Right lobe of liver (tissue), 6 donors: Measurements from ENCODE around the gene SSB. TPM values are rescaled to one million over a fixed set of nuclear protein-coding genes. Genes with fewer than 3 reads are reported as not detected.
"Not testable (repeated sequence)": the region's sequence is repeated elsewhere in the genome, so short reads cannot be mapped to it uniquely, and the experiment has no call there.

ENCODE experiments used
- ATAC-seq, 4 donors: fragments of 200-7000 bp; cut with Tn5 transposase; one replicate each; pipeline ENCODE4 v1.9.1; 2020; ENCODE audit warnings: mild to moderate bottlenecking in 4 of 4, moderate library complexity in 4 of 4
- DNase-seq, 3 donors: peaks; one replicate each; pipeline ENCODE4 v3.0.0-alpha.2; 2020
- H3K27ac ChIP-seq, 3 donors: fragments of 200-600 bp; one replicate each; pipeline ENCODE4 v1.8.0; 2022
- H3K27me3 ChIP-seq, 2 donors: fragments of 200-600 bp; one replicate each; pipeline ENCODE4 v1.8.0; 2022
- H3K36me3 ChIP-seq, 4 donors: fragments of 200-600 bp; sonication (generic) in 1 of 4; one replicate each; pipeline versions ENCODE4 v1.5.1 to v1.8.0; 2017 to 2022; ENCODE audit warnings: control low read depth in 1 of 4
- H3K4me1 ChIP-seq, 4 donors: fragments of 200-600 bp; sonication (generic) in 1 of 4; one replicate each; pipeline versions ENCODE4 v1.5.1 to v1.8.0; 2017 to 2022; ENCODE audit warnings: control low read depth in 1 of 4
- H3K4me3 ChIP-seq, 3 donors: fragments of 200-600 bp; one replicate each; pipeline ENCODE4 v1.8.0; 2022
- H3K9me3 ChIP-seq, 4 donors: fragments of 200-600 bp; sonication (generic) in 1 of 4; one replicate each; pipeline versions ENCODE4 v1.5.1 to v1.8.0; 2017 to 2022; ENCODE audit warnings: control low read depth in 1 of 4
- POLR2A ChIP-seq: fragments of 450-650 bp; IDR thresholded peaks from one replicate; pipeline ENCODE4 v1.6.1; 2017; ENCODE audit warnings: antibody characterized with exemption, mild to moderate bottlenecking
- WGBS: methylation state at CpG from one replicate; pipeline ENCODE4 v1.1.6; 2018; ENCODE audit warnings: low coverage, low lambda C conversion rate; ENCODE audit not compliant: insufficient coverage; ENCODE audit errors: missing lambda C conversion rate; 5-methylcytosine and 5-hydroxymethylcytosine counted together
- intact Hi-C, 2 donors: fragments of 100-400 bp; cut with DNase I; formaldehyde crosslinking; loops; one replicate each; pipeline versions ENCODE4 v1.11.2 to v1.14.1; 2022
- total RNA-seq, 6 experiments: library from RNA; depleted of rRNA in 2 of 6; stranded (reverse); fragments of >200 nt in 2 of 6; fragmentation: NEBNext Ultra II Directional in 3 of 6; extraction: Animal tissue kit (Norgen Biotek cat#: 25700) in 3 of 6; gene quantifications; one replicate each; pipeline versions ENCODE4 v1.1.0 to v1.2.4, GENCODE V29; 2016 to 2023
- TF ChIP-seq, protein P1 (sequence below), 4 donors: fragments of 200-600 bp in 3 of 4; fragments of 450-650 bp in 1 of 4; IDR thresholded peaks; one replicate each; pipeline versions ENCODE4 v1.5.1 to v1.8.0; 2016 to 2022; ENCODE audit warnings: antibody characterized with exemption in 4 of 4, mild to moderate bottlenecking in 2 of 4
- donor health status: DM: no; HTN: yes; CAD: no.
- donor health status: DM: no; HTN: no; CAD: no.
- donor health status: DM: no; HTN: no; CAD: no.
- donor health status: DM: no; HTN: yes; CAD: no.
- donor health status: DM: no; HTN: yes; CAD: no.

Gene SSB
- total RNA-seq, 6 experiments from 2014 or later, result 16.5 to 41.3 (median 33.2) TPM

DNA sequence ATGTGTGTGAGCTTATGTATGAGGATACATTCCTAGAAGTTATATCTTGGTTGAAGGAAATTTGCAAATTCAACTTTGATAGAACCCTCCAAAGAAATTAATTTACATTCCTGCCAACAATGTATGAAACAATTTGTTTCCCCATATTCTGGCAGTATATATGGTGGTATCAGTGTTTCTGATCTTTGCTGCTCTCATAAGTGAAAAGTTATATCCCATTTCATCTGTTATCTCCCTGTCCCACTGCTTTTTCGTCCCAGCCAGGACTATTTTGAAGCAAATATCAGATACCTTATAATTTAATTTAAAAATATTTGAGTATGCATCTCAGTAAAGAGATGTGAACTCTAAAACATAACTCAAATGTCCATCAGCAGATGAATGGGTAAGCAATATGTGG lies 35.7 kb downstream of the SSB start:
- no peak for TF ChIP-seq POLR2A
- TF ChIP-seq, protein P1, sequence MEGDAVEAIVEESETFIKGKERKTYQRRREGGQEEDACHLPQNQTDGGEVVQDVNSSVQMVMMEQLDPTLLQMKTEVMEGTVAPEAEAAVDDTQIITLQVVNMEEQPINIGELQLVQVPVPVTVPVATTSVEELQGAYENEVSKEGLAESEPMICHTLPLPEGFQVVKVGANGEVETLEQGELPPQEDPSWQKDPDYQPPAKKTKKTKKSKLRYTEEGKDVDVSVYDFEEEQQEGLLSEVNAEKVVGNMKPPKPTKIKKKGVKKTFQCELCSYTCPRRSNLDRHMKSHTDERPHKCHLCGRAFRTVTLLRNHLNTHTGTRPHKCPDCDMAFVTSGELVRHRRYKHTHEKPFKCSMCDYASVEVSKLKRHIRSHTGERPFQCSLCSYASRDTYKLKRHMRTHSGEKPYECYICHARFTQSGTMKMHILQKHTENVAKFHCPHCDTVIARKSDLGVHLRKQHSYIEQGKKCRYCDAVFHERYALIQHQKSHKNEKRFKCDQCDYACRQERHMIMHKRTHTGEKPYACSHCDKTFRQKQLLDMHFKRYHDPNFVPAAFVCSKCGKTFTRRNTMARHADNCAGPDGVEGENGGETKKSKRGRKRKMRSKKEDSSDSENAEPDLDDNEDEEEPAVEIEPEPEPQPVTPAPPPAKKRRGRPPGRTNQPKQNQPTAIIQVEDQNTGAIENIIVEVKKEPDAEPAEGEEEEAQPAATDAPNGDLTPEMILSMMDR (IDR thresholded peaks at IDR 0.05), result no peak
- Histone ChIP-seq H3K27me3 (no peaks in the 10 kb centered on the region), H3K4me1 (peaks cover 0 to 22% (median 5%) of the 10 kb centered on the region in 4 donors), H3K27ac (no peak overlapping the region), H3K9me3 (no peaks in the 10 kb centered on the region), H3K4me3 (no peak overlapping the region), H3K36me3 (no peaks in the 10 kb centered on the region)
- intact Hi-C loops, result no loop called here
- DNase-seq, result no peak
- WGBS, result 71% methylated on average over 1 of the region's 1 CpG
- no peak for ATAC-seq

DNA sequence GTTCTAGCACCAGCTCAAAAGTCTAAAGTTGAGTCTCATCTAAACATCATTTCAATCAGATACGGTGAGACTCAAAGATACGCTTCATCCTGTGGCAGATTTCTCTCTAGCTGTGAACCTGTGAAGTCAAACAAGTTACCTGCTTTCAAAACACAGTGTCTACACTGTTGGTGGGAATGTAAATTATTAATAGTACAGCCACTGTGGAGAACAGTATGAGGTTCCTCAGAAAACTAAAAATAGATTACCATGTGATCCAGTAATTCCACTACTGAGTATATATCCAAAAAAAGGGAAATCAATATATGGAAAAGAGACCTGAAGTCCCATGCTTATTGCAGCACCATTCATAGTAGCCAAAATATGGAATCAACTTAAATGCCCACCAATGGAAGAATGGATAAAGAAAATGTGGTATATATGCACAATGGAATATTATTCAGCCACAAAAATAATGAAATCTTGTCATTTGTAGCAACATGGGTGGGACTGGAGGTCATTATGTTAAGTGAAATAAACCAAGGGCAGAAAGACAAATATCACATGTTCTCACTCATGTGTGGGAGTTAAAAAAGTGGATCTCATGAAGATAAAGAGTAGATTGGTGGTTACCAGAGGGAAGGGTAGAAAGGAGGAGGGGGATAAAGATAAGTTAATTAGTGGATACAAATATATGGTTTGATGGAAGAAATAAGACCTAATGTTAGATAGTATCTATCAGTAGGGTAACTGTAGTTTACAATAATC lies 40.2 kb downstream of the SSB start:
- Histone ChIP-seq H3K4me1 (peaks cover 0 to 17% (median 5%) of the 10 kb centered on the region in 4 donors), H3K4me3 (no peak overlapping the region), H3K27me3 (no peaks in the 10 kb centered on the region), H3K27ac (no peak overlapping the region), H3K9me3 (no peaks in the 10 kb centered on the region), H3K36me3 (no peaks in the 10 kb centered on the region)
- TF ChIP-seq, protein P1 (IDR thresholded peaks at IDR 0.05), result no peak
- no peak for TF ChIP-seq POLR2A
- intact Hi-C loops, result no loop called here
- DNase-seq (no peak), ATAC-seq (peak; percentile 23 to 75 (median 55))
- WGBS, result 81% methylated on average over 2 of the region's 2 CpGs

DNA sequence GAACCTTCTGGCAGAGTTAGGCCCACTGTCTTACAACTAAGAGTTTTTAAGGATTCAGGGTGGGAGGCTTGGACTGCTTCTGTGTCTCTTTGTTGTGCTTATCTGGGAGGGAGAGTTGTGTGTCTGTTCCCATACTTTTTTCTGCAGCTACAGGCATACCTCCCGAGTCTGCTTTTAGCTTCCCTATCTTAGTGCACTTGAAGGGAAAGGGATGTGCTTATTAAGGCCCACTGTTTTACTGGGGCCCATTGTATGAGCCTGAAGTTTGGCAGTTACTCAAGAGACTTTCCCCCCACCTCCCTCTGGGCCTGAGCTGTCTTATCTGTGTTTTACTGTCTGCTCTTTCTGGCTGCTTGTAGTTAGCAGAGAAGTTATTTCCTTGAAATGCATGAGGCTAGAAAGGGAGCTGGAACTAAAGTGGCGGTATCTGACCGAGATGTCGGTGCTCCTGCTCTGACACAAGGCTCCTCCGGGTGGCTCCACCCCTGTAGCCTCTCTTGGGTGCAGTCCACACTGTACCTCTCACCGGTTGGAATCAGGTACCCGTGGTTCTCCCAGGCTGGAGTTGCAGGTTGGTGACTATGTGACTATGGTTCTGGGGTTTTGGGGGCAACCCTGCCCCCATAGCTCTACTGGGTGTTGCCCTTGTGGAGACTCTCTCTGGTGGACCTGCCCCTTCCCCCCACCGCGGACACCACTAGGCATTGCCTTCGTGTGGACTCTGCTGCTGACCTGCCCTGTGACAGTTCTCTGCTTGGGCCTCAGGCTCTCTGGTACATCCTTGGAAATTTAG lies 41.5 kb downstream of the SSB start:
- Histone ChIP-seq H3K27ac (no peak overlapping the region), H3K4me3 (no peak overlapping the region), H3K4me1 (peaks cover 0 to 17% (median 5%) of the 10 kb centered on the region in 4 donors), H3K9me3 (no peaks in the 10 kb centered on the region), H3K36me3 (no peaks in the 10 kb centered on the region), H3K27me3 (no peaks in the 10 kb centered on the region)
- no peak for TF ChIP-seq POLR2A
- ATAC-seq, result peak in 3 of 4 donors; percentile 27 to 38 (median 38)
- intact Hi-C loops, result no loop called here
- DNase-seq, result no peak
- 61% methylated on average over 8 of the region's 10 CpGs for WGBS

DNA sequence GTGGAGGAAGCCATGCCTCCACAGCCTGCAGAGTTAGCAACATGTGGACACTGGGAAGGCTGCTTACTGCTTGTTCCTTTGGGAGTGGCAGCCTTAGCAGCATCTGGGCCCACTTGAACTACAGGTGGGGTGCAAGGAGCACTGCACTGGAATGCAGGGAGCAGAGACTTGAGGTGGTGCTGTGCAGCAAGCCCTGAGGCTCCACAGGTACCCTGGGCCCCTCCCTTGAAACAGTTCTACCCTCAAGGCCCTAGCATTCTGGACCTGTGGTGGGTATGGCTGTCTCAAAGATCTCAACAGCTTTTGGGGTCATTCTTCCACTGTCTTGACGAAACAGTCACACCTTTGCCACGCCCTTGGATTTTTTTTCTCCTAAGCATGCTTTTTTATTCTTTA lies 42.1 kb downstream of the SSB start:
- H3K9me3 ChIP-seq, result no peaks in the 10 kb centered on the region
- H3K27ac ChIP-seq, result no peak overlapping the region
- H3K4me1 ChIP-seq, result peaks cover 0 to 17% (median 5%) of the 10 kb centered on the region in 4 donors
- intact Hi-C loops, result no loop called here
- H3K4me3 ChIP-seq, result no peak overlapping the region
- H3K36me3 ChIP-seq, result no peaks in the 10 kb centered on the region
- ATAC-seq (peak in 2 of 4 donors; percentile 16 to 25), DNase-seq (no peak)
- TF ChIP-seq, protein P1 (IDR thresholded peaks at IDR 0.05), result no peak
- no peak for TF ChIP-seq POLR2A
- 95% methylated on average over 2 of the region's 2 CpGs for WGBS
- H3K27me3 ChIP-seq, result no peaks in the 10 kb centered on the region

DNA sequence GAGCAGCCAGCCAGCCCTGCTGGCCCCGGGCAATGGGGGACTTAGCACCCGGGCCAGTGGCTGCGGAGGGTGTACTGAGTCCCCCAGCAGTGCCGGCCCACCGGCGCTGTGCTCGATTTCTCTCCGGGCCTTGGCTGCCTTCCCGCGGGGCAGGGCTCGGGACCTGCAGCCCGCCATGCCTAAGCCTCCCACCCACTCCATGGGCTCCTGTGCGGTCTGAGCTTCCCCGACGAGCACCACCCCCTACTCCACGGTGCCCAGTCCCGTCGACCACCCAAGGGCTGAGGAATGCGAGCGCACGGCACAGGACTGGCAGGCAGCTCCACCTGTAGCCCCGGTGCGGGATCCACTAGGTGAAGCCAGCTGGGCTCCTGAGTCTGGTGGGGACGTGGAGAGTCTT lies 43.0 kb downstream of the SSB start:
- DNase-seq, ATAC-seq, H3K9me3 ChIP-seq, H3K27ac ChIP-seq, intact Hi-C loops, H3K4me3 ChIP-seq, H3K36me3 ChIP-seq, H3K27me3 ChIP-seq: not testable (repeated sequence)
- H3K4me1 ChIP-seq, result peaks cover 0 to 18% (median 5%) of the 10 kb centered on the region in 4 donors
- WGBS, result no CpG with 5 or more reads among the region's 24 CpGs
